Neural cell (in vitro differentiated cells): ENCODE data around the gene ATP13A1.

Source experiments
- CTCF ChIP-seq: fragments of 450-650 bp; IDR thresholded peaks from 2 replicates; pipeline ENCODE4 v1.5.1; 2014; ENCODE audit warnings: antibody characterized with exemption, mild to moderate bottlenecking, moderate library complexity; ENCODE audit not compliant: poor library complexity, severe bottlenecking
- EP300 ChIP-seq: fragments of 450-650 bp; conservative IDR thresholded peaks from 2 replicates; pipeline ENCODE4 v1.6.1; 2014; ENCODE audit warnings: antibody characterized with exemption, mild to moderate bottlenecking, moderate library complexity; ENCODE audit not compliant: poor library complexity, severe bottlenecking
- EZH2 ChIP-seq: fragments of 200-600, 300-800 bp; shearing (Covaris generic), sonication (generic); IDR thresholded peaks from 2 replicates; pipeline ENCODE4 v1.6.1; 2014; ENCODE audit warnings: antibody characterized with exemption, low read length, borderline replicate concordance, mild to moderate bottlenecking; ENCODE audit not compliant: insufficient read depth, poor library complexity, severe bottlenecking
- MXI1 ChIP-seq: fragments of 450-650 bp; conservative IDR thresholded peaks from 2 replicates; pipeline ENCODE4 v1.6.1; 2014; ENCODE audit warnings: antibody characterized with exemption, mild to moderate bottlenecking; ENCODE audit not compliant: poor library complexity, severe bottlenecking
- POLR2AphosphoS5 ChIP-seq: IDR thresholded peaks from 2 replicates; pipeline ENCODE4 v1.6.1; 2012
- RAD21 ChIP-seq: fragments of 450-650 bp; conservative IDR thresholded peaks from 2 replicates; pipeline ENCODE4 v1.6.1; 2014; ENCODE audit warnings: antibody characterized with exemption, mild to moderate bottlenecking, moderate library complexity
- REST ChIP-seq: IDR thresholded peaks from 2 replicates; pipeline ENCODE4 v1.6.1; 2012; ENCODE audit warnings: borderline replicate concordance
- SMC3 ChIP-seq: fragments of 450-650 bp; conservative IDR thresholded peaks from 2 replicates; pipeline ENCODE4 v1.6.1; 2014; ENCODE audit warnings: antibody characterized with exemption, mild to moderate bottlenecking, moderate library complexity; ENCODE audit not compliant: poor library complexity
- TAF1 ChIP-seq: IDR thresholded peaks from 2 replicates; pipeline ENCODE4 v1.6.1; 2012; ENCODE audit warnings: low read depth

DNA sequence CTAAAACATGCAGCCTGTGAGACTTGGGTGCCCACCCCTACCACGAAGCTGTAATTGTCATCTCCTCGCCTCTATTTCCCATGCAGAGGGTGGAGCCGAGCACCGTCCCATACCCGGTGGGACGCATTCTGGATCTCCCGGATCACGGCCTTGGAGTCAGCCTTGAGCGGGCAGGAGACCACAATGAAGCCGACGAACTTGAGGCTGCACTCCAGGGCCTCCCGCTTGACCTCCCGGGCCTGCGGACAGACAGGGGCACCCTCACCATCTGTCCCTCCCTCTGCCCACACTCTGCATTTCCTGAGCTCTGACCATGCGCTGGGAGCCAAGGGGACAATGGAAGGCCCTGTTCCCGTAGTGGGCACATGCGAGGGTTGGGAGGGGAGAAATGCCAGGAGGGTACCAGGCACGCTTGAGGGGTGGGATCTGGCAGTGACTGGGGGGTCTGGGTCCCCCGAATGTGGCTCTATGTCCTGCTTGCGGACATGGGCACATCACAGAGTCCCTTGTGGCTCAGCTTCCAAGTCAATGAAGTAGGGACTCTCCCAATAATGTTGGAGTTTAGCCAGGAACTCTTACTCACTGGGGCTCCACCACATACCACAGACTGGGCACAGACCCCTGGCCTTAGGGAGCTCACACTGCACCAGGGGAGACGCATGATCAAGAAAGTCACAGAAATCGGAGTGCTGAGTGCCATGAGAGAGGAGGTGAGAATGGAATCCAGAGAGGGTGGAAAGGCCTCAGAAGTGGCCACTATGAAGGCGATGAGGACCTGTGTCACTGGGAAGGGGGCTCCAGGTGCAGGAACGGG lies 10.8 kb downstream of the ATP13A1 start:
- no peak for TF ChIP-seq SMC3
- TF ChIP-seq CTCF, result no peak
- TF ChIP-seq EP300, result no peak
- no peak for TF ChIP-seq EZH2
- TF ChIP-seq POLR2AphosphoS5, result no peak
- TF ChIP-seq REST, result no peak
- no peak for TF ChIP-seq TAF1
- TF ChIP-seq RAD21, result no peak
- no peak for TF ChIP-seq MXI1
